Astrocyte (in vitro differentiated cells and primary cell): ENCODE results near the gene TMEM101. TPM values are rescaled to one million over a fixed set of nuclear protein-coding genes. Genes with fewer than 3 reads are reported as not detected.

Experiments
- DNase-seq: peaks from one replicate; pipeline ENCODE4 v3.0.0-alpha.2; 2010; ENCODE audit warnings: low read depth
- FAIRE-seq: peaks from 2 replicates; lab custom pipeline; 2011; peaks lifted over from hg19 to GRCh38; lab: Jason Lieb, UNC
- H2AFZ ChIP-seq: 2 replicates; pipeline ENCODE4 v1.6.0; 2012; ENCODE audit warnings: low read depth, low read length, inconsistent platforms
- H3K27ac ChIP-seq: 2 replicates; pipeline ENCODE4 v1.5.1; 2011; ENCODE audit warnings: low read depth, low read length, inconsistent platforms
- H3K27me3 ChIP-seq: 2 replicates; pipeline ENCODE4 v1.6.0; 2011; ENCODE audit warnings: low read length, inconsistent platforms; ENCODE audit not compliant: insufficient read depth
- H3K36me3 ChIP-seq: 2 replicates; pipeline ENCODE4 v1.5.1; 2011; ENCODE audit warnings: low read length, inconsistent platforms; ENCODE audit not compliant: insufficient read depth
- H3K4me1 ChIP-seq: 2 replicates; pipeline ENCODE4 v1.5.1; 2011; ENCODE audit warnings: low read length, inconsistent platforms; ENCODE audit not compliant: insufficient read depth
- H3K4me2 ChIP-seq: 2 replicates; pipeline ENCODE4 v1.6.0; 2012; ENCODE audit warnings: low read length, inconsistent platforms
- H3K4me3 ChIP-seq: 2 replicates; pipeline ENCODE4 v1.5.1; 2011; ENCODE audit warnings: low read depth, mild to moderate bottlenecking, low read length, inconsistent platforms; ENCODE audit not compliant: insufficient read depth
- H3K79me2 ChIP-seq: 2 replicates; pipeline ENCODE4 v1.6.0; 2012; ENCODE audit warnings: mild to moderate bottlenecking, low read length, inconsistent platforms; ENCODE audit not compliant: insufficient read depth
- H3K9ac ChIP-seq: 2 replicates; pipeline ENCODE4 v1.6.0; 2012; ENCODE audit warnings: mild to moderate bottlenecking, low read length, inconsistent platforms
- H3K9me3 ChIP-seq: 2 replicates; pipeline ENCODE4 v1.5.1; 2012; ENCODE audit warnings: low read depth, mild to moderate bottlenecking, low read length, inconsistent platforms; ENCODE audit not compliant: insufficient read depth
- H4K20me1 ChIP-seq: 2 replicates; pipeline ENCODE4 v1.6.0; 2012; ENCODE audit warnings: low read length, inconsistent platforms; ENCODE audit not compliant: insufficient read depth
- H3K27ac Mint-ChIP-seq: one replicate; pipeline ENCODE4 v1.8.0; 2021; ENCODE audit warnings: mild to moderate bottlenecking, mixed read lengths; ENCODE audit not compliant: unreplicated experiment
- H3K27me3 Mint-ChIP-seq: one replicate; pipeline ENCODE4 v1.8.0; 2021; ENCODE audit warnings: low read depth, mixed read lengths; ENCODE audit not compliant: unreplicated experiment
- H3K36me3 Mint-ChIP-seq: one replicate; pipeline ENCODE4 v1.8.0; 2021; ENCODE audit warnings: low read depth, mixed read lengths; ENCODE audit not compliant: unreplicated experiment
- H3K4me1 Mint-ChIP-seq: one replicate; pipeline ENCODE4 v1.8.0; 2021; ENCODE audit warnings: low read depth, mixed read lengths; ENCODE audit not compliant: unreplicated experiment
- H3K4me3 Mint-ChIP-seq: one replicate; pipeline ENCODE4 v1.8.0; 2021; ENCODE audit warnings: mild to moderate bottlenecking, moderate library complexity, mixed read lengths; ENCODE audit not compliant: unreplicated experiment
- H3K9me3 Mint-ChIP-seq: one replicate; pipeline ENCODE4 v1.8.0; 2021; ENCODE audit warnings: mild to moderate bottlenecking, mixed read lengths; ENCODE audit not compliant: unreplicated experiment
- EZH2 ChIP-seq: IDR thresholded peaks from 2 replicates; pipeline ENCODE4 v1.6.1; 2012; ENCODE audit warnings: mild to moderate bottlenecking, low read length, inconsistent platforms; ENCODE audit not compliant: insufficient read depth
- total RNA-seq: library from RNA; stranded (reverse); gene quantifications from 2 replicates; pipeline ENCODE4 v1.2.1, GENCODE V29; 2021
- TF ChIP-seq, protein P1 (sequence below): IDR thresholded peaks from 2 replicates; pipeline ENCODE4 v1.5.1; 2011; ENCODE audit warnings: low read depth, mild to moderate bottlenecking, inconsistent platforms, low read length, moderate library complexity; ENCODE audit not compliant: insufficient read depth

TMEM101 gene
- total RNA-seq, 1 donor from 2014 or later: 17.1 TPM

DNA sequence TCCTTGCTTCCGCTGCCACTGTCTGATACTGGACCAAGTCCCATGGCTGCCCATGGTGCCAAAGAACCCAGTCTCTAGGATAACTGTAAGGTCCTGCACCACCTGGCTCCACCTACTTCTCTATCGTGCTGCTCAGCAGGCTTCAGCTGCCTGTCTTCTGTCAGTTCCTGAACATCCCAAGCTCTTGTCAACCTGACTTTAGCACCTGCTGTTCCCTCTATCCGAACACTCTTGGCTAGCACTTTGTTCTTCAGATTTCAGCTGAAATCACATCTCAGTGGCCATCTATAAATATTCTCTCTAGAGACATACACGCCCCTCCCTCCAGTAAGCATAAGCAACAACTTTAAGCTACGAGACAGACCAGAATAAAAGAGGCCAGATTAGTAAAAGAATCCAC lies 15.0 kb upstream of the TMEM101 start:
- Histone ChIP-seq H2AFZ (no peak overlapping the region), H3K4me1 (no peaks in the 10 kb centered on the region), H3K9me3 (no peaks in the 10 kb centered on the region), H3K4me3 (no peak overlapping the region), H3K9ac (no peak overlapping the region), H3K27ac (no peak overlapping the region), H3K36me3 (peaks cover 35% of the 10 kb centered on the region), H3K4me2 (no peak overlapping the region), H3K27me3 (no peaks in the 10 kb centered on the region), H3K79me2 (no peaks in the 10 kb centered on the region), H4K20me1 (peaks cover 35% of the 10 kb centered on the region)
- Mint-ChIP-seq H3K4me1 (no peaks in the 10 kb centered on the region), H3K4me3 (no peak overlapping the region), H3K27ac (no peak overlapping the region), H3K36me3 (peaks cover 16% of the 10 kb centered on the region), H3K27me3 (no peaks in the 10 kb centered on the region), H3K9me3 (no peaks in the 10 kb centered on the region)
- no peak for DNase-seq
- TF ChIP-seq, protein P1, sequence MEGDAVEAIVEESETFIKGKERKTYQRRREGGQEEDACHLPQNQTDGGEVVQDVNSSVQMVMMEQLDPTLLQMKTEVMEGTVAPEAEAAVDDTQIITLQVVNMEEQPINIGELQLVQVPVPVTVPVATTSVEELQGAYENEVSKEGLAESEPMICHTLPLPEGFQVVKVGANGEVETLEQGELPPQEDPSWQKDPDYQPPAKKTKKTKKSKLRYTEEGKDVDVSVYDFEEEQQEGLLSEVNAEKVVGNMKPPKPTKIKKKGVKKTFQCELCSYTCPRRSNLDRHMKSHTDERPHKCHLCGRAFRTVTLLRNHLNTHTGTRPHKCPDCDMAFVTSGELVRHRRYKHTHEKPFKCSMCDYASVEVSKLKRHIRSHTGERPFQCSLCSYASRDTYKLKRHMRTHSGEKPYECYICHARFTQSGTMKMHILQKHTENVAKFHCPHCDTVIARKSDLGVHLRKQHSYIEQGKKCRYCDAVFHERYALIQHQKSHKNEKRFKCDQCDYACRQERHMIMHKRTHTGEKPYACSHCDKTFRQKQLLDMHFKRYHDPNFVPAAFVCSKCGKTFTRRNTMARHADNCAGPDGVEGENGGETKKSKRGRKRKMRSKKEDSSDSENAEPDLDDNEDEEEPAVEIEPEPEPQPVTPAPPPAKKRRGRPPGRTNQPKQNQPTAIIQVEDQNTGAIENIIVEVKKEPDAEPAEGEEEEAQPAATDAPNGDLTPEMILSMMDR: no peak
- no peak for TF ChIP-seq EZH2
- FAIRE-seq: no peak

DNA sequence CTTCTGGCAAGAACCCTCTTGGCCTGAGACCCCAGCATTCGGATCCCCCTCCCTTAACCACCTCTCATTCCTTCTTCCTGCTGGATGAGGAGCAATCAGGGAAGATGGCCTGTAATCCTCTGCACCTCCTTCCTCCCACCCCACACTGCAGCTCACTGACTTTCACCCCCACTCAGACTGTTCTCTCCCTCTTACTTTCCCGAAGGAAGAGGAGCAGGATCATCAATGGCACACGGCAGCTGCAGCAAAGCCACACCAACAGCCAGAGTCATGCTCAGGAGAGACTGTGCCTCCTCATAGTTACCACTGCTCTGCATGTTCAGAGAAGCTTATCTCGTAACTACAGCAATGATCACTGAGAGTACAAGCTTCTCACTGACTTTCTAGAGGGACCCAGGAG lies 10.1 kb upstream of the TMEM101 start:
- Histone ChIP-seq H4K20me1 (peaks cover 29% of the 10 kb centered on the region), H3K27me3 (no peaks in the 10 kb centered on the region), H3K4me1 (no peaks in the 10 kb centered on the region), H3K79me2 (no peaks in the 10 kb centered on the region), H3K36me3 (peaks cover 15% of the 10 kb centered on the region), H2AFZ (no peak overlapping the region), H3K9ac (no peak overlapping the region), H3K9me3 (no peaks in the 10 kb centered on the region), H3K27ac (no peak overlapping the region), H3K4me3 (no peak overlapping the region), H3K4me2 (no peak overlapping the region)
- peak overlapping the region; percentile 80 for H3K27ac Mint-ChIP-seq
- peaks cover 19% of the 10 kb centered on the region for H3K36me3 Mint-ChIP-seq
- H3K4me3 Mint-ChIP-seq: no peak overlapping the region
- FAIRE-seq (no peak), DNase-seq (no peak)
- H3K27me3 Mint-ChIP-seq: no peaks in the 10 kb centered on the region
- H3K9me3 Mint-ChIP-seq: no peaks in the 10 kb centered on the region
- TF ChIP-seq, protein P1: no peak
- no peak for TF ChIP-seq EZH2
- no peaks in the 10 kb centered on the region for H3K4me1 Mint-ChIP-seq

DNA sequence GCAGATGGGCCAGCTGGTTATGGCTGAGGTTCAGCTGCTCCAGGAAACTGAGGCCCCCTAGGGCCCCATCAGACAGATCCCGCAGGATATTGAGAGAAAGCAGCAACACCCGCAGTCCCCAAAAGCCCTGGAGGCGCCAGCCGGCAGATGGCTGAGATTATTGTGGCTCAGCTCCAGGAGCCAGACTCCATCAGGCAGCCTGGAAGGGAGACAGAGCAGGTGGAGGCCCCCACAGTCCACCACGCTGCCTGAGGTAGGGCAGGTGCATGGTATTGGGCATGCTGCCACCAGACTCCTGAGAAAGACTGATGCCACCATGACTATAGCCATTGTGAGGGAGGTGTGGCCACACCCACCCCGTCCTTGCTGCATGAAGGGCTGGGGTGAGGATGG lies 9.5 kb upstream of the TMEM101 start:
- no peak overlapping the region for H3K4me3 Mint-ChIP-seq
- H3K9ac ChIP-seq: no peak overlapping the region
- H3K9me3 Mint-ChIP-seq: no peaks in the 10 kb centered on the region

More for the DNA sequence above, 9.5 kb upstream of the TMEM101 start:
- Histone ChIP-seq H3K9me3 (no peaks in the 10 kb centered on the region), H3K4me2 (no peak overlapping the region), H3K27ac (no peak overlapping the region), H3K27me3 (no peaks in the 10 kb centered on the region), H3K79me2 (no peaks in the 10 kb centered on the region), H2AFZ (no peak overlapping the region), H3K4me3 (no peak overlapping the region), H3K4me1 (no peaks in the 10 kb centered on the region), H3K36me3 (peaks cover 14% of the 10 kb centered on the region), H4K20me1 (peaks cover 24% of the 10 kb centered on the region)
- H3K27ac Mint-ChIP-seq: no peak overlapping the region
- TF ChIP-seq, protein P1: no peak
- TF ChIP-seq EZH2: no peak
- FAIRE-seq: no peak
- peaks cover 14% of the 10 kb centered on the region for H3K36me3 Mint-ChIP-seq
- H3K4me1 Mint-ChIP-seq: no peaks in the 10 kb centered on the region
- no peak for DNase-seq
- H3K27me3 Mint-ChIP-seq: no peaks in the 10 kb centered on the region
